Erythroblast (primary cell): ENCODE results near the gene AMT.
A peak's percentile ranks its signal among the peaks of the same experiment; 100 is the strongest.

Source experiments
- DNase-seq, 2 experiments: peaks; one replicate each; lab custom pipeline; 2025; lab: John Stamatoyannopoulos, UW
- GATA1 ChIP-seq: IDR thresholded peaks from 2 replicates; pipeline ENCODE4 v1.6.1; 2011; ENCODE audit warnings: low read depth, mild to moderate bottlenecking, control low read depth, low read length, moderate library complexity
- POLR2A ChIP-seq: IDR thresholded peaks from 2 replicates; pipeline ENCODE4 v1.6.1; 2011; ENCODE audit warnings: mild to moderate bottlenecking, low read length

The AMT gene

GRCh38 chr3:49422379-49423248 is at the start of gene AMT:
Gene AMT (minus strand): TSS chr3:49422473. CDS start chr3:49422450, 23 bp downstream.
- peak in 1 of 2 experiments; percentile 49 for DNase-seq

GRCh38 chr3:49470714-49471420 is 48.6 kb upstream of the AMT start:
- peak; percentile 43 to 66 for DNase-seq
- no peak for TF ChIP-seq GATA1
- TF ChIP-seq POLR2A: peak; percentile 66

More at GRCh38 chr3:49422379-49423248, at the start of gene AMT:
- TF ChIP-seq GATA1 (no peak), POLR2A (no peak)

GRCh38 chr3:49469936-49470713 is 47.9 kb upstream of the AMT start, which contains the start of gene DAG1:
Gene DAG1 (plus strand): TSS chr3:49470267. CDS start chr3:49510535, 40,268 bp downstream.
- DNase-seq: peak; percentile 98 to 99
- TF ChIP-seq POLR2A (peak; percentile 96), GATA1 (no peak)

- TF ChIP-seq POLR2A: no peak
- no peak for DNase-seq
Measured at GRCh38 chr3:49469037-49469935, 47.0 kb upstream of the AMT start.

- DNase-seq: peak in 1 of 2 experiments; percentile 42
- no peak for TF ChIP-seq POLR2A
- TF ChIP-seq GATA1: no peak
Measured at GRCh38 chr3:49466085-49466484, 43.8 kb upstream of the AMT start.

GRCh38 chr3:49465270-49466034 is 43.2 kb upstream of the AMT start:
- peak; percentile 70 to 90 for DNase-seq
- TF ChIP-seq POLR2A: no peak
- peak; percentile 31 for TF ChIP-seq GATA1

- DNase-seq: peak; percentile 12 to 52
- TF ChIP-seq POLR2A (no peak), GATA1 (no peak)
Measured at GRCh38 chr3:49462222-49462621, 39.9 kb upstream of the AMT start.

GRCh38 chr3:49461443-49462171 is 39.3 kb upstream of the AMT start:
- no peak for TF ChIP-seq GATA1
- TF ChIP-seq POLR2A: no peak
- DNase-seq: no peak

GRCh38 chr3:49460956-49461355 is 38.7 kb upstream of the AMT start:
- no peak for TF ChIP-seq GATA1
- no peak for TF ChIP-seq POLR2A
- no peak for DNase-seq

GRCh38 chr3:49460188-49460890 is 38.1 kb upstream of the AMT start:
- no peak for DNase-seq
- TF ChIP-seq POLR2A (no peak), GATA1 (no peak)

GRCh38 chr3:49456466-49456865 is 34.2 kb upstream of the AMT start:
- DNase-seq: no peak
- TF ChIP-seq GATA1 (no peak), POLR2A (no peak)
